K562 (cell line): ENCODE data around the gene POLR1H. TPM values are rescaled to one million over a fixed set of nuclear protein-coding genes. Genes with fewer than 3 reads are reported as not detected.
A peak's percentile ranks its signal among the peaks of the same experiment; 100 is the strongest.

Experiments
- ATAC-seq: fragments of 200-7000 bp; cut with Tn5 transposase; 3 replicates; pipeline ENCODE4 v1.9.1; 2020; ENCODE audit warnings: moderate library complexity
- BruUV-seq: library from RNA; stranded (reverse); fragments of 400-500 nt; replicated peaks from 2 replicates; lab custom pipeline; 2021; lab: Mats Ljungman, UMichigan
- CTCF ChIA-PET: fragments of 300-600 bp; formaldehyde crosslinking; extraction: SDS; loops from one replicate; lab custom pipeline; 2021; ENCODE audit warnings: low intra/inter-chr PET ratio; lab: Yijun Ruan, JAX
- POLR2A ChIA-PET: fragments of 300-600, 350-650 bp; sonication (Branson Sonifier 250); formaldehyde crosslinking; extraction: SDS; loops from one replicate; lab custom pipeline; 2021; ENCODE audit warnings: antibody characterized with exemption, inconsistent platforms; lab: Yijun Ruan, JAX
- DNase-seq, 4 experiments: peaks; one replicate each; pipeline versions ENCODE4 v3.0.0 to v3.0.0-alpha.2; 2011 to 2018; ENCODE audit warnings: low spot score in 3 of 4, mixed read lengths in 3 of 4; ENCODE audit errors: extremely low read depth in 1 of 4
- FAIRE-seq: peaks from 2 replicates; lab custom pipeline; 2011; peaks lifted over from hg19 to GRCh38; lab: Jason Lieb, UNC
- H2AFZ ChIP-seq: 2 replicates; pipeline ENCODE4 v1.6.0; 2011; ENCODE audit warnings: low read depth, low read length, control low read depth, inconsistent platforms
- H3K27ac ChIP-seq: fragments of 200-600 bp; 3 replicates; pipeline ENCODE4 v1.8.0; 2011; ENCODE audit warnings: low read depth, mild to moderate bottlenecking, control low read depth, inconsistent platforms, low read length, moderate library complexity, mixed read lengths; ENCODE audit errors: extremely low read depth
- H3K27me3 ChIP-seq, 2 experiments: fragments of 300-600 bp in 1 of 2; 2 replicates in 1 of 2; 3 replicates in 1 of 2; pipeline versions ENCODE4 v1.6.0 to v1.8.0; 2011; ENCODE audit warnings: inconsistent platforms in 2 of 2, low read length in 2 of 2, mild to moderate bottlenecking in 1 of 2, mixed read lengths in 1 of 2, moderate library complexity in 1 of 2; ENCODE audit not compliant: control insufficient read depth in 2 of 2, insufficient read depth in 2 of 2
- H3K36me3 ChIP-seq: fragments of 300-600 bp; 3 replicates; pipeline ENCODE4 v1.8.0; 2011; ENCODE audit warnings: mild to moderate bottlenecking, low read length, inconsistent platforms; ENCODE audit not compliant: control insufficient read depth, insufficient read depth
- H3K4me1 ChIP-seq, 2 experiments: fragments of 200-600 bp in 1 of 2; replicated peaks in 1 of 2; 2 replicates in 1 of 2; 3 replicates in 1 of 2; pipeline versions ENCODE4 v1.5.1 to v1.8.0; 2011; ENCODE audit warnings: inconsistent platforms in 2 of 2, low read length in 2 of 2, mild to moderate bottlenecking in 1 of 2, mixed read lengths in 1 of 2, moderate library complexity in 1 of 2; ENCODE audit not compliant: control insufficient read depth in 2 of 2, insufficient read depth in 2 of 2
- H3K4me2 ChIP-seq: 2 replicates; pipeline ENCODE4 v1.6.1; 2011; ENCODE audit warnings: low read length, control low read depth, inconsistent platforms, mixed read lengths; ENCODE audit not compliant: insufficient read depth
- H3K4me3 ChIP-seq: fragments of 200-600 bp; sonication (generic), shearing (Covaris generic); 2 replicates; pipeline ENCODE4 v1.5.1; 2016; ENCODE audit warnings: control low read depth, inconsistent platforms
- H3K79me2 ChIP-seq: fragments of 200-600 bp; 3 replicates; pipeline ENCODE4 v1.8.0; 2011; ENCODE audit warnings: low read length, inconsistent platforms; ENCODE audit not compliant: control insufficient read depth, insufficient read depth
- H3K9ac ChIP-seq, 2 experiments: 2 replicates each; pipeline versions ENCODE4 v1.6.0 to v1.6.1; 2011; ENCODE audit warnings: low read depth in 2 of 2, low read length in 2 of 2, control low read depth in 1 of 2, inconsistent platforms in 1 of 2, mild to moderate bottlenecking in 1 of 2, mixed read lengths in 1 of 2; ENCODE audit not compliant: insufficient read depth in 1 of 2
- H3K9me1 ChIP-seq: one replicate; pipeline ENCODE4 v1.6.0; 2011; ENCODE audit warnings: inconsistent platforms, mild to moderate bottlenecking, low read length, moderate library complexity; ENCODE audit not compliant: control insufficient read depth, insufficient read depth
- H3K9me3 ChIP-seq: replicated peaks from 2 replicates; pipeline ENCODE4 v1.5.1; 2011; ENCODE audit warnings: low read depth, low read length, inconsistent platforms; ENCODE audit not compliant: control insufficient read depth, insufficient read depth
- H4K20me1 ChIP-seq: replicated peaks from 2 replicates; pipeline ENCODE4 v1.6.1; 2011; ENCODE audit warnings: low read length, inconsistent platforms, mixed read lengths; ENCODE audit not compliant: control insufficient read depth, insufficient read depth
- ARID1B ChIP-seq: fragments of 450-650 bp; IDR thresholded peaks from 2 replicates; pipeline ENCODE4 v1.6.1; 2016; ENCODE audit warnings: antibody characterized with exemption, mild to moderate bottlenecking, inconsistent platforms
- CBFA2T3 ChIP-seq: fragments of 450-650 bp; IDR thresholded peaks from 2 replicates; pipeline ENCODE4 v1.6.1; 2017
- CBFB ChIP-seq: sonication (generic); formaldehyde crosslinking; IDR thresholded peaks from 2 replicates; pipeline ENCODE4 v1.4.0; 2020; ENCODE audit warnings: mild to moderate bottlenecking, missing genetic modification reagents
- DPF2 ChIP-seq: fragments of 450-650 bp; IDR thresholded peaks from 2 replicates; pipeline ENCODE4 v1.6.1; 2016
- EGR1 ChIP-seq: fragments of 450-650 bp; conservative IDR thresholded peaks from 2 replicates; pipeline ENCODE4 v1.6.1; 2017; ENCODE audit warnings: mild to moderate bottlenecking
- EP300 ChIP-seq: IDR thresholded peaks from 2 replicates; pipeline ENCODE4 v1.6.1; 2012; ENCODE audit warnings: low read length, improper control_type of control experiment
- FOXM1 ChIP-seq, 2 experiments: fragments of 450-650 bp in 1 of 2; sonication (generic) in 1 of 2; formaldehyde crosslinking in 1 of 2; IDR thresholded peaks; 2 replicates each; pipeline versions ENCODE4 v1.6.1 to v1.9.0; 2017 to 2022; ENCODE audit warnings: low read depth in 2 of 2, mild to moderate bottlenecking in 2 of 2, missing genetic modification reagents in 1 of 2, moderate library complexity in 1 of 2
- HDAC1 ChIP-seq, 2 experiments: fragments of 450-650 bp; IDR thresholded peaks; 2 replicates each; pipeline ENCODE4 v1.6.1; 2016 to 2017; ENCODE audit warnings: inconsistent platforms in 1 of 2, mild to moderate bottlenecking in 1 of 2, moderate library complexity in 1 of 2
- HDAC3 ChIP-seq: fragments of 450-650 bp; IDR thresholded peaks from 2 replicates; pipeline ENCODE4 v1.6.1; 2018; ENCODE audit warnings: borderline replicate concordance, mild to moderate bottlenecking, moderate library complexity; ENCODE audit not compliant: partially characterized antibody
- KAT7 ChIP-seq: sonication (generic); formaldehyde crosslinking; IDR thresholded peaks from 2 replicates; pipeline ENCODE4 v1.8.0; 2022; ENCODE audit warnings: missing genetic modification reagents, mild to moderate bottlenecking, borderline replicate concordance
- SPI1 ChIP-seq: IDR thresholded peaks from 2 replicates; pipeline ENCODE4 v1.6.1; 2011; ENCODE audit warnings: low read depth, low read length, control low read depth, borderline replicate concordance
- TFE3 ChIP-seq: fragments of 450-650 bp; formaldehyde crosslinking; IDR thresholded peaks from 2 replicates; pipeline ENCODE4 v1.4.0; 2020; ENCODE audit warnings: mild to moderate bottlenecking, mixed read lengths
- TRIM24 ChIP-seq, 2 experiments: fragments of 450-650 bp; IDR thresholded peaks; 2 replicates each; pipeline ENCODE4 v1.6.1; 2016
- ZBTB11 ChIP-seq, 3 experiments: fragments of 200-800 bp in 1 of 3; fragments of 250-450 bp in 1 of 3; fragments of 450-650 bp in 1 of 3; sonication (Bioruptor Pico) in 1 of 3; sonication (Bioruptor generic) in 1 of 3; formaldehyde crosslinking in 1 of 3; IDR thresholded peaks; 2 replicates each; pipeline versions ENCODE4 v1.6.1 to v1.8.0; 2016 to 2022; ENCODE audit warnings: mild to moderate bottlenecking in 2 of 3, missing genetic modification characterization in 2 of 3, missing compliant biosample characterization in 1 of 3, moderate library complexity in 1 of 3
- ZBTB2 ChIP-seq: fragments of 450-650 bp; IDR thresholded peaks from 2 replicates; pipeline ENCODE4 v1.6.1; 2016; ENCODE audit warnings: antibody characterized with exemption
- ZNF551 ChIP-seq: fragments of 250-450 bp; sonication (Bioruptor Pico); IDR thresholded peaks from 2 replicates; pipeline ENCODE4 v1.5.0; 2021; ENCODE audit warnings: mild to moderate bottlenecking, moderate library complexity
- WGBS: fragments of 100-300 bp; shearing (Covaris generic); methylation state at CpG from one replicate; pipeline ENCODE4 v1.1.6; 2016; ENCODE audit warnings: low coverage, mixed read lengths; ENCODE audit not compliant: insufficient coverage; ENCODE audit errors: missing lambda C conversion rate; 5-methylcytosine and 5-hydroxymethylcytosine counted together
- in situ Hi-C: fragments of 300-500 bp; cut with MboI; formaldehyde crosslinking; loops from 4 replicates; pipeline ENCODE4 v1.15.0; 2018; ENCODE audit warnings: inconsistent platforms, mixed read lengths
- intact Hi-C: fragments of 100-400 bp; cut with micrococcal nuclease; formaldehyde crosslinking; loops from 2 replicates; pipeline ENCODE4 v1.14.2; 2022
- polyA plus RNA-seq, 8 experiments: library from polyadenylated mRNA; depleted of rRNA in 4 of 8; stranded (reverse) in 5 of 8; unstranded in 3 of 8; fragments of >200 nt; fragmentation: Nextera tagmentation in 2 of 8; fragmentation: Illumina TruSeq in 1 of 8; extraction: Ambion mirVana in 2 of 8; extraction: Trizol in 1 of 8; gene quantifications; 2 replicates each; pipeline versions ENCODE4 v1.2.1 to v1.2.3, GENCODE V29; 2011 to 2014; ENCODE audit warnings: inconsistent platforms in 1 of 8, missing spikeins in 1 of 8
- total RNA-seq, 7 experiments: library from RNA; depleted of rRNA in 6 of 7; stranded (reverse); fragments of >200 nt in 6 of 7; fragmentation: Illumina TruSeq in 2 of 7; extraction: Trizol in 2 of 7; gene quantifications; 2 replicates each; pipeline versions ENCODE4 v1.2.1 to v1.2.3, GENCODE V29; 2011 to 2021; ENCODE audit warnings: low replicate concordance in 1 of 7

The POLR1H gene
- total and polyA plus RNA-seq, 9 of the 15 experiments (the other 6 are each of a cell fraction or from before 2014, with no cell fraction given) = 92.2 to 333 (median 143) TPM

GRCh38 chr6:30047220-30047619 is 13.8 kb upstream of the POLR1H start:
- Histone ChIP-seq H3K4me2 (peak overlapping the region; percentile 8; the same call in 1 of the 2 replicates), H3K36me3 (peaks cover 3% of the 10 kb centered on the region; the same call in 1 of the 3 replicates), H3K9ac (no peak overlapping the region), H3K9me3 (no peaks in the 10 kb centered on the region), H3K79me2 (no peaks in the 10 kb centered on the region), H3K27me3 (no peaks in the 10 kb centered on the region), H2AFZ (no peak overlapping the region), H3K9me1 (no peaks in the 10 kb centered on the region), H3K4me3 (no peak overlapping the region), H3K27ac (peak overlapping the region; percentile 6; the same call in 1 of the 3 replicates), H4K20me1 (no peaks in the 10 kb centered on the region), H3K4me1 (peaks cover 0 to 6% of the 10 kb centered on the region in 2 experiments; a peak in 1 of 5 replicates)
- peak; percentile 66 for ATAC-seq
- intact Hi-C loops = no loop called here
- CTCF ChIA-PET = no interaction called here
- DNase-seq = peak in 1 of 4 experiments; percentile 54
- POLR2A ChIA-PET = no interaction called here
- in situ Hi-C loops = no loop called here
- 2% methylated on average over 2 of the region's 2 CpGs for WGBS
- BruUV-seq = no TSS peak
- peak; percentile 44 for FAIRE-seq
- TF ChIP-seq HDAC1 (IDR thresholded peaks at IDR 0.05) (peak in 1 of 2 experiments; percentile 27; a peak in 1 of 4 replicates), ARID1B (peak; percentile 56), EGR1 (peak; percentile 24; the same call in 1 of the 2 replicates), ZNF551 (CRISPR knock-in tag) (no peak), TFE3 (CRISPR knock-in tag) (no peak), ZBTB2 (no peak), TRIM24 (IDR thresholded peaks at IDR 0.05) (peak in 1 of 2 experiments; percentile 61; a peak in 1 of 4 replicates), ZBTB11 (CRISPR knock-in tag; IDR thresholded peaks at IDR 0.05) (0 out of 6 replicates have a peak, but pooled peaks of 1 of the 3 experiments have one; percentile 30), EP300 (peak; percentile 90), FOXM1 (IDR thresholded peaks at IDR 0.05; ENCODE audit: low read depth) (peak; percentile 37; the same call in 1 of the 2 replicates), FOXM1 (CRISPR knock-in tag; IDR thresholded peaks at IDR 0.05; ENCODE audit: low read depth) (no peak), SPI1 (0 out of 2 replicates have a peak, but pooled peaks have one; percentile 12), KAT7 (CRISPR knock-in tag) (0 out of 2 replicates have a peak, but pooled peaks have one; percentile 30), HDAC3 (no peak), CBFA2T3 (peak; percentile 79), CBFB (CRISPR knock-in tag) (no peak), DPF2 (0 out of 2 replicates have a peak, but pooled peaks have one; percentile 44)
